CD4-positive, alpha-beta T cell treated with Interleukin-10 for 1 hour (primary cell): ENCODE data around the gene HHIPL1.

Experiments used
- DNase-seq: peaks from one replicate; pipeline ENCODE4 v3.0.0-alpha.2; 2020

The HHIPL1 gene

DNA sequence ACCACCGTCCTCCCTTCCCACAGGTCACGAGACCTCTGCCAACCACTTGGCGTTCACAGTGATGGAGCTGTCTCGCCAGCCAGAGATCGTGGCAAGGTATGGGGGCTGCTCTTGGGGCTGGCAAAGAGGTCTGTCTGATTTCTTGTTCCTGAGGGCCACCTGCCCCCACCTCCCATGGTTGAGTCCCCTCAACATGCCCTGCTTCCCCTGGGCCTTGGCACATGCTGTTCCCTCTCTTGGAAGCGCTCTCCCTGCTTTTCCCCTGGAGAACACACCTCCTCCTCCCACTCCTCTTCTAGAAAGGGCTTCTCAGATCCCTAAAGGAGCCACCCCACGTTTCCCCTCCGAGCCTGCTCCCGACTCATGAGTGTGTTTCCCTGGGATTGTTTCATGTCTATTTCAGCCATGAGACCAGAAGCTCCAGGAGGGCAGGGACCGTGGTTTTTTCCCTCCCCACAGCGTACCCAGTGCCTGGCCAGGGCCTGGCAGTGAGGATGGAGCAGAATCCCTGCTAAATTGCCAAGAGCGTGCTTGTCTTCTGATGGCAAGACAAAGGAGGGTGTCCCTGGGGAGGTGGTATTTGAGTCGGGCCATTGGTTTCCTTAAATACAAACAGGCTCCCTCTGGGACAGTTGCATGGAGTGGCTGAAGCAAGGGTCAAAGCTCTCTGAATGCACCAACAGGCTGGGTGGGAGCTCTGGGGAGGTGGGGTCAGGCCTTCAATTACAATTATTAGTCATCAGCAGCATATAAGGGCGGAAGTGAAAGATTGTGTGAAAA, 73.3 kb downstream of the HHIPL1 start:
- DNase-seq = no peak

DNA sequence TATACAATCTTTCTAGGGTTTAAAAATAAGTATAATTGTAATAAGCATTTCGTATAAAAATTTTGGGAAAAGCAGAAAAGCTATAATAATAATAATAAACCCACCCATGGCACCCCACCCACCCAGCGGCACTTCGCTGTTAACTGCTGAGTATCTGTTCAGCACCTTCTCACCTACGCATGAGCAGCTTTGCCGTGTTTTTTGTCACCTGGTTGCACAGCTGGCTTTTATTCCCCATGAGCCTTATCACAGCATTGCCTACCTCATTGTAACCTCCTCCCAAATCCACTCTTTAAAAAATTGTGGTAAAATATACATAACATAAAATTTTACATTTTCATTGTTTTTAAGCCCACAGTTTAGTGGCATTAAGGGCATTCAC, 73.9 kb downstream of the HHIPL1 start:
- no peak for DNase-seq

DNA sequence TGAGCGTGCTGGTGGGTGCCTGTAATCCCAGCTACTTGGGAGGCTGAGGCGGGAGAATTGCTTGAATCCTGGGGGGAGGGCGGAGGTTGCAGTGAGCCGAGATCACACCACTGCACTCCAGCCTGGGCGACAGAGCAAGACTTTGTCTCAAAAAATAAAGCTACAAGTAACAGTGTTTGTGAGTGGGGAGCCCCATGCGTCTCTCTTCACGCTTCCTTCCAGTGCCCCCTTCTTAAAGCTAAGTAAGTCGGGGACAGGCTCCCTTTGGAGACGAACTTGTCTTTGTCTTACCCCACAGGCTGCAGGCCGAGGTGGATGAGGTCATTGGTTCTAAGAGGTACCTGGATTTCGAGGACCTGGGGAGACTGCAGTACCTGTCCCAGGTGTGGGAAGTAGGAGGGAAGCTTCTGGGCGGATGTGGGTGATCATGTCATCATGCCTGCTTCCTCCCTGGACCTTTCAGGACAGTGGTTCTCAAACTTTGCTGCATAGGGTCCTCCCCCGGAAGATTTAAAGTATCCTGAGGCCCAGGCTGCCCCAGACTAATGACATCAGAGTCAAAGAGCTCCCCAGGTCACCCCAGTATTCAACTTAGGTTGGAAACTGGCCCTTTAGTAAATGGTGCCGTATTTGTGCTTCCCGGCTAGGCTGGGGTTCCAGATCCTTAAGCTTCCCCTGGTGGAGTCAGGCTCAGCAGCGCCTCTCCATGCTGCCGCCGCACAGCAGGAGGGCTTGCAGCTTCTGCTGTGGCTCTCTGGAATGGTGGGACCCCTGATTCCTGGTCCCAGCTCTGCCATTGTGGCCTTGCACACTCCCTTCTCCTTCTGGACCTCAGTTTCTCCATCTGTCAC, 76.2 kb downstream of the HHIPL1 start:
- DNase-seq = no peak

DNA sequence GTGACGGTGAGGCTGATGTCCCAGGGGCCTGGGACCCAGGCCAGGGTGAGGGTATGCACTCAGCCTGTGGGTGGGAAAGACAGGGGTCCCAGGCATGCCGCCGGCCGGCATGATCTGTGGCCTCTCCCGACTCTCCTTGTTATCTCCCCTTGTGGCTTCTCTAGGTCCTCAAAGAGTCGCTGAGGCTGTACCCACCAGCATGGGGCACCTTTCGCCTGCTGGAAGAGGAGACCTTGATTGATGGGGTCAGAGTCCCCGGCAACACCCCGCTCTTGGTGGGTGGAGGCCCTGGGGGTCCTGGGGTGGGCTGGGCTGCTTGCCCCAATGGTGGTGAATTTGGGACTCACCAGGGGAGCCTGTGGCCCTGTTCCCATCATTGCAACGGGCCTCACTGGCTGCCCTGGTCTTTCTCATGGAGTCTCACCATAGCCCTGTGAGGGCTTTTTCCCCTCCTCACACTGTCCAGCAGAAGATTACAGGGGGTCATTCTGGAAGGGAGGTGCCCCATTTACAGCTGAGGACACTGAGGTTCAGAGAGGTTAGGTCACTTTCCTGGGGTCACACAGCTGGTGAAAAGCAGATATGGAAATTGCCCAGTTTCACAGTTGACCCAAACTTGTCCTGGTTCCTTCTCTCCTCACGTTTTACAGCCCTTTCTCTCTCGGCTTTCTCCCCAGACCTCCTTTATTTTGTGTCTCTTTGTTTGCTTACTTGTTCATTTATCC, 77.0 kb downstream of the HHIPL1 start:
- no peak for DNase-seq

DNA sequence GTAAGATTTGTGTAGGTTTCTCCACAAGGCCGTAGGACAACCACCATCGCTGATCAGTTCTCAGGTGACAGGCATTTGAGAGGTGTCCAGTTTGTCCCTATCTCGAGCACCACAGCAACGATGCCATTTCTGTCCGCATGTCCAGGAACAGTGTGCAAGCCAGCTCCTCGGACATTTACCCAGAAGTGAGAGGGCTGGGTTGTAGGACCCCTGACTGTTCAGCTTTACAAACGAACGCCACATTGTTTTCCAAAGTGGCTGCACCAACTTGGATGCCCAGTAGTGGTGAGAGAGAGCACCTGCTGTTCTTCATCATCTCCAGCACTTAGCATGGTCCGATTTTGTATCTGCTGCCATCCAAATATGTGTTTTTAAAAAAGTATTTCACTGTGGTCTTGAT, 77.8 kb downstream of the HHIPL1 start:
- DNase-seq = no peak

DNA sequence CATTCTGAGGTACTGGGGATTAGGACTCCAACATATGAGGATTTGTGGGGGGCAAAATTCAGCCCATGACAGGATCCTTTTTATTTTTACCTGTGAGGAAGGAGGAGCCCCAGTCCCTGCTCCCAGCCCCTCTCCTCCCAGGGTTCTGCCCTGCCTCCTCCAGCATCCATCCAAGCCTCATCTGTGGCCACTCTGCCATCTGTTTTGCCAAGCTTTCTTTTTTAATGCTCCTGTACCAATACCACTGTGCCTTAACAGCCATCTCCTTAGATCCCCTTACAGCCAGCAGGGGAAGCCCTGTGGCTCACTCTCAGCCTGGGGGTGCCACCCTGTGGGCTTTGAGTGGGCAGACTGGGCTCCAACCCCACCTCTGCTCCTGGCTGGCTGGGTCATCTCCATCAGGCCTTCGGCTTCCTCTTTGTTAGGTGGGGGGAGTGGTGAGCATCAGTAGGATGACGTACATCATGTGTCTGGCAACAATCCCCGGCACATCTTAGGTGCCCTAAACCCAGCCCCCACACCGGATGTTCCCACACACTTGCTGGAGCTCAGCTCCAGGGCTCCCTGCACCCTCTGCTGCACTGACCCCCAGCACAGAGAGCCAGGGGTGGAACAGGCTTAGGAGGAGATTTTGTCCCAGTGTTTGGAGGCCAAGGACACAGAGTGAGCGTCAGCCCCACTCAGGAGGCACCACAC, 79.4 kb downstream of the HHIPL1 start:
- DNase-seq = no peak

DNA sequence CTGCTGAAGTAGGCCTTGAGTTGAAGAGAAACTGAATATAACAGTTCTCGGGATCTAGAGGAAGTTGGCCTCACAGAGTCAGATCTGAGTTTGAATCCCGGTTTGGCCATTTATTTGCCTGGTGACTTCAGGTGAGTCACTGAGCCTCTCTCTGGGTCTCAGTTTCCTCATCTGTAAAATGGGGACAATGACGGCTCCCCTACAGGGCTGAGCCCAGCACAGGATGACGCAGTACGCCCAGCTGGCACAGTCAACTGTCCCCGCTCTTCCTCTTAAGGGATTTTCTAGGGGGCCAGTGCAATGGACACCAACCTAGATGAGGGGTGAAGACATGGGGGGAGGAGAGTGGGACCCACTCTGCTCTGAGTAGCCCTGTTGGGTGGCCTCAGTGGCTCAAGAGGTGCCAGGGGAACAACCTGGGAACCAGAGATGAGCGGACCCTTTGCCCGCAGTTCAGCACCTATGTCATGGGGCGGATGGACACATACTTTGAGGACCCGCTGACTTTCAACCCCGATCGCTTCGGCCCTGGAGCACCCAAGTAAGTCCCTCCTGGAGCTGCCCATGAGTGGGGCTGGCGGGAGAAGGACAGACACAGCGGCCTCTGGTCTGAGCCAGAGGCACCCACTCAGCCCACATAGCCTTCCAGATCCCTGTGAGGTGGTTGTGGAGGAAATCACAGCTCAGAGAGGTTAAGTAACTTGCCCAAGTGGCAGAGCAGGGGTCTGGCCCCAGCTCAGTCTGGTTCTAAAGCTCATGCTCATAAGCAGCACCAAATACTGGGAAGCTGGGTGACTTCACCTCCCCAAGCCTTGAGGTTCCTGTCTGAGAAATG, 80.2 kb downstream of the HHIPL1 start:
- no peak for DNase-seq

DNA sequence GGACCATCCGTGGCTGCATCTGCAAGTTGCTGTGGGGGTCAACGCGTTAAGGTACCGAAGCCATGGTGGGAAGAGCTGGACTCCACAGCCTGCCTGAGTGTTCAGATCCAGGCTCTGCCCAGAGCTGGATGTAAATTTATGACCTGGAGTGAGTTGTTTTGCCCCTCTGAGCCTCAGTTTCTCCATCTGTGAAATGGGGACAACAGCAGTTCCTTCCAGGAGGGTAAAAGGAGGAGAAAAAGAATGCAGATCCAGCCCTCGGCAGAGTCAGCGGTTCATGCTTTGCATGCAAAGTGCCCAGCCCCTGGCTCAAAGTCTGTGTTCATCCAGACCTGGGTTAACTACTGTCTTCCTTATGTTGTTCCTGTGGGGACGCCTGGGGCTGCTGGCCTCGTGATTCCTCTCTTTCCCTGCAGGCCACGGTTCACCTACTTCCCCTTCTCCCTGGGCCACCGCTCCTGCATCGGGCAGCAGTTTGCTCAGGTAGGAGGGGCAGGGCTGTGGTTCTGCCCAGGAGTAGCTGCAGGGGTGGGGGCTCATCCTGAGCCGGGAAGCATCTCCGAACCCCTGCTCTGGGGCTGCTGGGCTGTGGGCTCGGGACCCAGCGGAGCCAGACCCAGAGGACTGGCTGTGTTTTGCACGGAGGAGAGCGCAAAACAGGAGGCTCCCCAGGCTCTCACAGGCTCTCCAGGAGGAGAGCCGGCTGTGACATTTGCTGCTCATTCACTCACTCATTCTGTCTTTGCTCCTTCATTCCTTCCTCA, 81.0 kb downstream of the HHIPL1 start:
- no peak for DNase-seq

DNA sequence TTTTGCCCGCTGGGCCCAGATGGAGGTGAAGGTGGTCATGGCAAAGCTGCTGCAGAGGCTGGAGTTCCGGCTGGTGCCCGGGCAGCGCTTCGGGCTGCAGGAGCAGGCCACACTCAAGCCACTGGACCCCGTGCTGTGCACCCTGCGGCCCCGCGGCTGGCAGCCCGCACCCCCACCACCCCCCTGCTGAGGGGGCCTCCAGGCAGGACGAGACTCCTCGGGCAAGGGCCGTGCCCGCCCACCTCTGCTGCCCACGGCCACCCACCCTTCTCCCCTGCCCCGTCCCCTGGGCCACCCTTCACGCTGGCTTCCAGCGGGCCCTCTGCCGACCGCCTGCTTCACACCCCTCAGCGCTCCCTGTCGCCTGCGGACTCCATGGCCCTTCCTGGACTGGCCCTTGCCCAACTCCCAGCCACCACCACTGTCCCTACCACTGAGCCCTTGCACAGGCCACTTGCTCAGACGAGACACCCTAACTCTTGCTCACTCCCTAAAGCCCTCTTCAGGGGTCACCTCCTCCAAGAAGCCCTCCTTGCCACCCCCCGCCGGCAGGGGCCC, 81.7 kb downstream of the HHIPL1 start:
- DNase-seq = no peak

DNA sequence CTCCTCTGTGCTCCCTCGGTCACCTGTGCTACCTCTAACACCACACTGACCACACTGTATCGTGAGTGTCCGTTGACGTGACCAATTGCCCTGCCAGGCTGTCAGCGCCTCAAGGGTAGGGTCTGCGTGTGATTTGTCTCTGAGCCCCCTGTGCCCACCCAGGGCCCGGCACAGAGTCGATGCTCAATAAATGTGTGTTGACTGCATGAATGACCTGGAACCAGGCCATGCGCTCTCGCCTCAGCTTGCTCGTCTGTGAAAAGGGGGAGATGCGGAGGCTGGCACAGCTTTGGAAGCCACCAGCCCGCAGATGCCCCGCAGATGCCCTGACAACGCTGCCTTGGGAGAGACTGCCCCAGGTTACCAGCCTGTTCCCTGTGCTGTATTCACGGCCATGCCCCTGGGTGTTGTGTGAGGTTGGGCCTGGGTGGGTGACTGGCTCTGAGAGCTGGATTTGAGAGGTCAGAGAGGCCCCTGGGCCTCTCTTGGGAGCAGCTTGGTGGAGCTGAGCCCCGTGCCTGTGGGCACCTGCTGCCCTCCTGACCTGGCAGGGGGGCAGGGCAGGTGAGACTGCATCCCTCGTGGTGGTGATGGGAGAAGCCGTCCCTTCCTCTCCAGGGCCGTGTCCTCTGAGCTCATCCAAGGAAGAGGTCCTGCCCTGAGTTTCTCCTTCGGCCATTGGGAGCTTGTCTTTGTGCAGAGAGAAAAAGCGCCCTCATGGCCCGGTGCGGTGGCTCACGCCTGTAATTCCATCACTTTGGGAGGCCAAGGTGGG, 82.4 kb downstream of the HHIPL1 start:
- no peak for DNase-seq

DNA sequence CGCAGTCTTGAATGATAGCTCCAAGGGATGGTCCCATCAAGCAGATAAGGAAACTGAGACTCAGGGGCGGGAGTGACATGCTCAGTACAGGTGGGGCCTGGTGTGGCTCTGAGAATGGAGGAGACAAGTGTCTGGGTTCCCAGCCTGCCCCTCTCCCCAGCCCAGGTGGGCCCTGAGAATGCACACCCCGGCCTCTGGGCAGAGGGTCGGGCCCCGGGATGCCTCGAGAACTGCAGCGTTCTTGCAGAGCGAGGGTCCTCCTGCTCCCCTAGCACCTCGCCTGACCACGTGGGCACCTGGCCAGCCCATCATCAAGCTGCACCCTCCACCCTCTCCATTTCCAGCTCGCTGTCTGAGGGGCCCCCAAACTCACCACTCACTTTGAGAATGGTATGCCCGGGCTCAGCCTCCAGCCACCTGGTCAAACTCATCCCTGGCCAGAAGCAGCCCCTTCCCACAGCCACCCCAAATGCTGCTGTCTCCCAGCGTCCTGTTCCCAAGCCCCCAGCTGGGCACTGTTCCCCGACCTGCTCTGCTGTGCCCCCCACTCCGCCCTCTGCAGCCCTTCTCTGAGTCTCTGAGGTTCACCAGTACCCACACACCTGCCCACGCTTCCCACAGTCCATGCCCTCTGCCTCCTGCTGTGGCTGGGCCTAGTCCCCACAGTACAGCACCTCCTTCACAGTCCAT, 83.4 kb downstream of the HHIPL1 start:
- no peak for DNase-seq

DNA sequence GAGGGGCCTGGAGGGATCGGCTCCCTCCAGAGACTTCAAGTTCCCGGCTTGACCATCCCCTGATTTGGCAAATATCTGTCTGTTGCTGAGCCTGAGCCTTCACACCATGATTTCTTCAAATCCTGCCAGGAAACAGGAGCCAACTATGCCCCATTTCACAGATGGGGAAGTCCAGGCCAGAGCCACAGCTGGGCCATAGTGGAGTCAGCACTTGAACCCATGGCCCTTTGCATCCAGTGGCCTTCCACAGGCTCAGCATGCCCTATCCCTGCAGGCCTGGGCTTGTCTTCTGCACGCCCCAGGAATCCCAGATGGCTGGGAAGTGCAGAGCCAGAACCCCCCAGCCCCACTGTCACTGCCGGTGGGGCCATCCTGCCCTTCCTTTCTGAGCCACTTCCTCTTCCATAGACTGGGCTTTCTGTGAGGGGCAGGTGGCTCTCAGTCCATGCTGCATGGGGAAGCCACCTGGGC, 84.1 kb downstream of the HHIPL1 start:
- DNase-seq = no peak
